ENCODE data around the gene UBE2S.
"Not testable (repeated sequence)": the region's sequence is repeated elsewhere in the genome, so short reads cannot be mapped to it uniquely, and the experiment has no call there.

UBE2S gene

DNA sequence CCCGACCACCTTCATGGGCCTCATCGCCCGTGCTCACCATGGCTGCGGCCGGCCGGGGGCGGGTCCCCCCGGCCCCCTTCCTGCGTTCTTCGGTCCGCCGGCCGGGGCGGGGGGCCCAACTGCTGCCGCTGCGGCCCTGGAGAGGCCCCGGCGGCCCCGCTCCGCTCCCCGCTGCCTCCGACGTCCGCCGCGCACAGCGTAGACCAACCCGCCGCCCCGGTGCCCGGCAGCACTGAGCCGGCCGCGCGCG lies at the start of gene UBE2S:
Gene UBE2S (minus strand): TSS at position 239 of the 250 bp plus-strand sequence. CDS start 199 bp downstream, at position 40.
- H3K36me3 Mint-ChIP-seq (ENCODE audit: low read depth), result peaks cover 53% of the 10 kb centered on the region
- DNase-seq, result not testable (repeated sequence)
- H3K27ac Mint-ChIP-seq, result peak within 1 kb of the TSS; percentile 99
- peaks cover 32% of the 10 kb centered on the region for H3K9me3 Mint-ChIP-seq
- peaks cover 31% of the 10 kb centered on the region for H3K4me1 Mint-ChIP-seq
- peaks cover 24% of the 10 kb centered on the region for H3K27me3 Mint-ChIP-seq (ENCODE audit: low read depth, poor library complexity)
- peak within 1 kb of the TSS; percentile 90 for H3K4me3 Mint-ChIP-seq

DNA sequence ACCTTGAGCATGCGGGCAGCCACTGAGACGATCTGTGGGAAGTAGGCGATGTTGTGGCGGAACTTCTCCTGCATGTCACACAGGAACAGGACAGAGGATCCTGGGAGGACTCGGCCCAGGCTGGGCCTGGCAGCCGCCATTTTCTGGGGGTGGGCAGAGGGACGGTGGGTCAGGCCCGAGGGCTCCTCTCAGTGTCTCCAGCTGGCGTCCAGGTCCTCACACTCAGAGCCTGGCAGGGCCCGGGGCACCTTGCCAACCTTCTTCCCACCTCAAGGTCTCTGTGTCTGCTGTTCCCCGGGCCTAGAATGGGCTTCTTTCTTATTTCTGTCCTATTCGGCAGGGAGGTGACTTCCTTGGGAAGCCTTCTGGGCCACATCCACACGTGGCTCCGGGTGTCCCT lies 48.8 kb upstream of the UBE2S start:
- Mint-ChIP-seq H3K36me3 (ENCODE audit: low read depth) (peaks cover 17% of the 10 kb centered on the region), H3K9me3 (no peaks in the 10 kb centered on the region), H3K4me1 (peaks cover 57% of the 10 kb centered on the region), H3K27me3 (ENCODE audit: low read depth, poor library complexity) (peaks cover 33% of the 10 kb centered on the region), H3K4me3 (no peak overlapping the region), H3K27ac (no peak overlapping the region)
- TF ChIP-seq, protein P1, sequence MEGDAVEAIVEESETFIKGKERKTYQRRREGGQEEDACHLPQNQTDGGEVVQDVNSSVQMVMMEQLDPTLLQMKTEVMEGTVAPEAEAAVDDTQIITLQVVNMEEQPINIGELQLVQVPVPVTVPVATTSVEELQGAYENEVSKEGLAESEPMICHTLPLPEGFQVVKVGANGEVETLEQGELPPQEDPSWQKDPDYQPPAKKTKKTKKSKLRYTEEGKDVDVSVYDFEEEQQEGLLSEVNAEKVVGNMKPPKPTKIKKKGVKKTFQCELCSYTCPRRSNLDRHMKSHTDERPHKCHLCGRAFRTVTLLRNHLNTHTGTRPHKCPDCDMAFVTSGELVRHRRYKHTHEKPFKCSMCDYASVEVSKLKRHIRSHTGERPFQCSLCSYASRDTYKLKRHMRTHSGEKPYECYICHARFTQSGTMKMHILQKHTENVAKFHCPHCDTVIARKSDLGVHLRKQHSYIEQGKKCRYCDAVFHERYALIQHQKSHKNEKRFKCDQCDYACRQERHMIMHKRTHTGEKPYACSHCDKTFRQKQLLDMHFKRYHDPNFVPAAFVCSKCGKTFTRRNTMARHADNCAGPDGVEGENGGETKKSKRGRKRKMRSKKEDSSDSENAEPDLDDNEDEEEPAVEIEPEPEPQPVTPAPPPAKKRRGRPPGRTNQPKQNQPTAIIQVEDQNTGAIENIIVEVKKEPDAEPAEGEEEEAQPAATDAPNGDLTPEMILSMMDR (IDR thresholded peaks at IDR 0.05), result no peak
- no peak for DNase-seq

DNA sequence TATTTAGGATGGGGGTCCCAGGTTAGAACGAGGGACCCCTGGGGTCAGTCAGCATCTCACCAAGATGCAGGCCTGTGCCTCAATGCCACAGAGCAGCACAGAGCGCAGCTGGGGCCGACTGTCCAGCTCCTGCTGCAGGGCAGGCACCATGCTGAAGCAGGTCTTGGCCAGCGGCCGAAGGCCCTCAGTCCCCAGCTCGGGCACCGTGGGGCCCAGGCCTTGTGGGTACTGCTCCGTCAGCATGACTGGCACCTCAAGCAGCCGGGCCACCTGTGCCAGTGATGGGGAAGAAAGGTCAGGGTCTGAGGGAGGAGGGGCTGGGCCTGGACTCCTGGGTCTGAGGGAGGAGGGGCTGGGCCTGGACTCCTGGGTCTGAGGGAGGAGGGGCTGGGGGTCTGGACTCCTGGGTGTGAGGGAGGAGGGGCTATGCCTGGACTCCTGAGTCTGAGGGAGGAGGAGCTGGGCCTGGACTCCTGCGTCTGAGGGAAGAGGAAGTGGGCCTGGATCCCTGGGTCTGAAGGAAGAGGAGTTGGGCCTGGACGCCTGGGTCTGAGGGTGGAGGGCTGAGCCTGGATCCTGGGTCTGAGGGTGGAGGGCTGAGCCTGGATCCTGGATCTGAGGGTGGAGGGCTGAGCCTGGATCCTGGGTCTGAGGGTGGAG lies 48.1 kb upstream of the UBE2S start:
- H3K9me3 Mint-ChIP-seq, result no peaks in the 10 kb centered on the region
- DNase-seq, result no peak
- H3K36me3 Mint-ChIP-seq (ENCODE audit: low read depth), result peaks cover 17% of the 10 kb centered on the region
- no peak overlapping the region for H3K27ac Mint-ChIP-seq
- no peak overlapping the region for H3K4me3 Mint-ChIP-seq
- H3K4me1 Mint-ChIP-seq, result peaks cover 55% of the 10 kb centered on the region
- TF ChIP-seq, protein P1 (IDR thresholded peaks at IDR 0.05), result no peak
- H3K27me3 Mint-ChIP-seq (ENCODE audit: low read depth, poor library complexity), result peaks cover 37% of the 10 kb centered on the region

DNA sequence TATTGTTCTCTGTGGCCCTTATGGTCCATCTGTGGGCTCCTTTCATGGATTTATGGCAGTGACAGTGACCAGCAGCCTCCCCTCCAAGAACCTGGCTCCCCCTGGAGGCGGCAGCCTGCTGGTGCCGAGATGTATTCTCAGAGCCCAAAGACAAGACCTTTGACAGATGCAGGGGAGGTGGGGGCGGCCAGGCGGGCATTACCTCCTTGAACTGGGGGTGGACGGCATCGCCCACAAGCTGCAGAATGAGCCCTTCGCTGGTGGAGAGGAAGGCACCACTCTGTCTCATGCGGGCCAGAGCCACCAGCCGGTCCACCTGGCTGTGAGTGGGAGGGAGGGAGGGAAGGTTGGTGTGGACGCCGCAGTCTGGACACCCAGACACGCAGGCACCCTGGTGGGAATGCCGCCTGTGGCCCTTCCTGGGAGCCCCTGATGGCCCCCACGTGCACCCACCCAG lies 47.2 kb upstream of the UBE2S start:
- Mint-ChIP-seq H3K36me3 (ENCODE audit: low read depth) (peaks cover 17% of the 10 kb centered on the region), H3K4me3 (no peak overlapping the region), H3K9me3 (no peaks in the 10 kb centered on the region), H3K4me1 (peaks cover 50% of the 10 kb centered on the region), H3K27ac (no peak overlapping the region), H3K27me3 (ENCODE audit: low read depth, poor library complexity) (peaks cover 40% of the 10 kb centered on the region)
- TF ChIP-seq, protein P1 (IDR thresholded peaks at IDR 0.05), result peak; percentile 57
- DNase-seq, result peak; percentile 69

DNA sequence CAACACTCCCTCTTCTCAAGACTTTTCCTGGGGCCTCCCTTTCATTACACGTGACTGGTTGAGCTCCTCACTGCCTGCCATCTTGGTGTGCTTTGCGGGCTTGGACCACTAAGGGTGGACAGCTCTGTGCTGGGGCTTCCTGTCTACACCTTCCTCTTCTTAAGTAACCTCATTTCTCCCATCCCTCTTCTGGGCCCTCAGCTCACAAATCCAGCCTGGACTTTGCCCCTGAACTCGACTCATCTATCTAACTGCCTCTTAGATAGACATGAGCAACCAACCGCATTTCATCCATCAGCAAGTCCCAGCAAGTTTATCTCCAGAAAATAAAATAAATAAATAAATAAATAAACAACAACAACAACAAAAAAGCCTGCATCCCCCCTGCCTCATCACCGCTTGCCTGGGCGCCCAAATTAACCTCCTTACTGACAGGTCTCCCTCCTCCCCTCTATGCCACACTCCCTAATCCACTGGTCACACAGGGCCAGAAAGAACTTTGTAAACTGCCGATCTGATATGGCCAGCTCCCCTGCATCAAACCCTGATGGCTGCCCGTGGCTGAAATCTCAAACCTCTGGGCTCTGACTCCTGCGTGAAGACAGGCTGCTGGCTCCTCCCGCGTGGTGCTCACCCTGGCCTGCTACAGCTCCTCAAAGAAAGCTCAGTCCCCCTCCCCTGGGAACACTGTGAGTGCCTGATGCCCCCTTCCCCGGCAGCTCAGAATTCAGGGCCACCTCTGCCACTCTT lies 46.1 kb upstream of the UBE2S start:
- no peaks in the 10 kb centered on the region for H3K9me3 Mint-ChIP-seq

DNA sequence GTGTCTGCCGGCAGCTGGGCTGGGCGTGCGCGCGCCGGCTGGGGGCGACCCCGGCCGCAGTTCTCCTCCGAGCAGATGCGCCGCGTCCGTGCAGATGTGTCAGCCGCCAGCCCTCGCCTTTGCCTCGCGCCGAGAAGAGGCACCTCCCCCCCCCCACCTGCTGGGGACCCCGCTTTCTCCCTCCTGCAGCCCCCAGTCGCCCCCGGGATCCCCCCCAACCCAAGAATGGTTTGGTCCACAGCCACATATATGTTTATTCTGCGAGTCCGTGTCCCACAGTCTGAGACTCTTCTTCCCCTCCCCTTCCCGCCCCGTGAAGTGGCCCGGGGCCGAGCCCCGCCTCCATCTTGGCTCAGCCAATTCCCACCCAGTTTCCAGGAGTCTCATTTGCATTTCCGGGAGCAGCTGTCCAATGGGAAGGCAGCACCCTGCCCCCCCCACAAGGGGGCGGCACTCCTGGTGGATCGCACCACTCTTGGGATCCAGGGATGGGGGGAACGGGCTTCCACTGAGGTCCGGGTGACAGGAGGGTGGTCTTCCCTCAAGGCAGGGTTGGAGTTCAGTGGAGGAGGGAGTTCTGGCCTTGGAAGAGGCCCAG lies 45.3 kb upstream of the UBE2S start:
- H3K4me3 Mint-ChIP-seq, result peak overlapping the region; percentile 64
- H3K9me3 Mint-ChIP-seq, result no peaks in the 10 kb centered on the region

More for the DNA sequence above, 46.1 kb upstream of the UBE2S start:
- Mint-ChIP-seq H3K27me3 (ENCODE audit: low read depth, poor library complexity) (peaks cover 40% of the 10 kb centered on the region), H3K4me3 (peak overlapping the region; percentile 70), H3K36me3 (ENCODE audit: low read depth) (peaks cover 17% of the 10 kb centered on the region), H3K27ac (no peak overlapping the region), H3K4me1 (peaks cover 38% of the 10 kb centered on the region)
- DNase-seq, result no peak
- TF ChIP-seq, protein P1 (IDR thresholded peaks at IDR 0.05), result no peak

More for the DNA sequence above, 45.3 kb upstream of the UBE2S start:
- no peak overlapping the region for H3K27ac Mint-ChIP-seq
- H3K4me1 Mint-ChIP-seq, result peaks cover 34% of the 10 kb centered on the region
- H3K36me3 Mint-ChIP-seq (ENCODE audit: low read depth), result peaks cover 17% of the 10 kb centered on the region
- TF ChIP-seq, protein P1 (IDR thresholded peaks at IDR 0.05), result no peak
- DNase-seq, result peak; percentile 90
- H3K27me3 Mint-ChIP-seq (ENCODE audit: low read depth, poor library complexity), result peaks cover 40% of the 10 kb centered on the region

All from nephron progenitor cell (in vitro differentiated cells).